HepG2 (cell line): ENCODE data around the gene ARHGAP33. TPM values are rescaled to one million over a fixed set of nuclear protein-coding genes. Genes with fewer than 3 reads are reported as not detected.

ENCODE experiments used
- BCL3 ChIP-seq: sonication (generic); formaldehyde crosslinking; IDR thresholded peaks from 2 replicates; pipeline ENCODE4 v1.5.1; 2020; ENCODE audit warnings: mild to moderate bottlenecking, missing genetic modification reagents, moderate library complexity
- FOXO1 ChIP-seq: sonication (generic); formaldehyde crosslinking; IDR thresholded peaks from 2 replicates; pipeline ENCODE4 v1.4.0; 2020; ENCODE audit warnings: missing genetic modification reagents
- LCORL ChIP-seq, 2 experiments: fragments of 450-650 bp in 1 of 2; sonication (generic) in 1 of 2; formaldehyde crosslinking in 1 of 2; IDR thresholded peaks; 2 replicates each; pipeline versions ENCODE4 v1.5.0 to v1.6.1; 2017 to 2020; ENCODE audit warnings: antibody characterized with exemption in 1 of 2, missing genetic modification reagents in 1 of 2
- NONO ChIP-seq, 2 experiments: fragments of 450-650 bp in 1 of 2; sonication (generic) in 1 of 2; formaldehyde crosslinking in 1 of 2; IDR thresholded peaks in 1 of 2; conservative IDR thresholded peaks in 1 of 2; 2 replicates each; pipeline versions ENCODE4 v1.6.1 to v1.8.0; 2017 to 2022; ENCODE audit warnings: mild to moderate bottlenecking in 1 of 2, missing genetic modification reagents in 1 of 2, moderate library complexity in 1 of 2
- PAXIP1 ChIP-seq: sonication (generic); formaldehyde crosslinking; conservative IDR thresholded peaks from 2 replicates; pipeline ENCODE4 v1.4.0; 2020; ENCODE audit warnings: mild to moderate bottlenecking, missing genetic modification reagents, moderate library complexity
- SALL1 ChIP-seq: sonication (generic); formaldehyde crosslinking; IDR thresholded peaks from 2 replicates; pipeline ENCODE4 v1.8.0; 2022; ENCODE audit warnings: mild to moderate bottlenecking, missing genetic modification reagents
- TBX2 ChIP-seq: sonication (generic); formaldehyde crosslinking; IDR thresholded peaks from 2 replicates; pipeline ENCODE4 v1.5.0; 2020; ENCODE audit warnings: missing genetic modification reagents, mild to moderate bottlenecking, borderline replicate concordance
- ZFP91 ChIP-seq: sonication (generic); formaldehyde crosslinking; IDR thresholded peaks from 2 replicates; pipeline ENCODE4 v1.9.0; 2022; ENCODE audit warnings: missing genetic modification reagents, mild to moderate bottlenecking, borderline replicate concordance
- ZNF160 ChIP-seq: sonication (generic); formaldehyde crosslinking; IDR thresholded peaks from 2 replicates; pipeline ENCODE4 v1.8.0; 2022; ENCODE audit warnings: mild to moderate bottlenecking, inconsistent platforms, missing genetic modification reagents
- ZNF33B ChIP-seq: sonication (generic); formaldehyde crosslinking; IDR thresholded peaks from 2 replicates; pipeline ENCODE4 v1.5.1; 2020; ENCODE audit warnings: mild to moderate bottlenecking, missing genetic modification reagents
- ZNF772 ChIP-seq: sonication (generic); formaldehyde crosslinking; IDR thresholded peaks from 2 replicates; pipeline ENCODE4 v1.5.0; 2020; ENCODE audit warnings: mild to moderate bottlenecking, missing genetic modification reagents
- ZSCAN12 ChIP-seq: sonication (generic); formaldehyde crosslinking; IDR thresholded peaks from 2 replicates; pipeline ENCODE4 v1.9.0; 2021; ENCODE audit warnings: mild to moderate bottlenecking, missing genetic modification reagents
- polyA plus RNA-seq, 8 experiments: library from polyadenylated mRNA; depleted of rRNA in 3 of 8; stranded (reverse) in 7 of 8; unstranded in 1 of 8; fragments of >200 nt; fragmentation: Illumina TruSeq in 4 of 8; extraction: Trizol in 4 of 8; gene quantifications; 2 replicates each; pipeline versions ENCODE4 v1.2.1 to v1.2.3, GENCODE V29; 2011 to 2016; ENCODE audit warnings: low read depth in 4 of 8, missing spikeins in 1 of 8, mixed read lengths in 1 of 8; ENCODE audit not compliant: insufficient read depth in 1 of 8
- total RNA-seq, 5 experiments: library from RNA; depleted of rRNA; stranded (reverse); fragments of >200 nt; fragmentation: Illumina TruSeq; extraction: Trizol; gene quantifications; 2 replicates each; pipeline ENCODE4 v1.2.3, GENCODE V29; 2016; ENCODE audit warnings: low read depth in 1 of 5
- TF ChIP-seq, protein P1 (sequence below): sonication (generic); formaldehyde crosslinking; IDR thresholded peaks from 2 replicates; pipeline ENCODE4 v1.5.1; 2020; ENCODE audit warnings: mild to moderate bottlenecking, missing genetic modification reagents, borderline replicate concordance

Gene ARHGAP33
- total and polyA plus RNA-seq, 2 of the 13 experiments (the other 11 are each of a cell fraction or from before 2014, with no cell fraction given) = 1.3 to 2.7 TPM

GRCh38 chr19:35790981-35791813 is 15.8 kb downstream of the ARHGAP33 start (continued):
- TF ChIP-seq BCL3 = 0 out of 2 replicates have a peak, but pooled peaks have one; percentile 41
- 0 out of 2 replicates have a peak, but pooled peaks have one; percentile 11 for TF ChIP-seq FOXO1 (CRISPR knock-in tag)
- TF ChIP-seq NONO (IDR thresholded peaks at IDR 0.05) = no peak
- peak; percentile 40; the same call in 1 of the 2 replicates for TF ChIP-seq NONO (CRISPR knock-in tag; conservative IDR thresholded peaks at IDR 0.05)
- peak; percentile 58; the same call in 1 of the 2 replicates for TF ChIP-seq ZNF772 (CRISPR knock-in tag)
- 0 out of 2 replicates have a peak, but pooled peaks have one; percentile 26 for TF ChIP-seq SALL1 (CRISPR knock-in tag)
- TF ChIP-seq ZSCAN12 (CRISPR knock-in tag) = no peak
- TF ChIP-seq ZNF33B (CRISPR knock-in tag) = 0 out of 2 replicates have a peak, but pooled peaks have one; percentile 23
- TF ChIP-seq, protein P1, sequence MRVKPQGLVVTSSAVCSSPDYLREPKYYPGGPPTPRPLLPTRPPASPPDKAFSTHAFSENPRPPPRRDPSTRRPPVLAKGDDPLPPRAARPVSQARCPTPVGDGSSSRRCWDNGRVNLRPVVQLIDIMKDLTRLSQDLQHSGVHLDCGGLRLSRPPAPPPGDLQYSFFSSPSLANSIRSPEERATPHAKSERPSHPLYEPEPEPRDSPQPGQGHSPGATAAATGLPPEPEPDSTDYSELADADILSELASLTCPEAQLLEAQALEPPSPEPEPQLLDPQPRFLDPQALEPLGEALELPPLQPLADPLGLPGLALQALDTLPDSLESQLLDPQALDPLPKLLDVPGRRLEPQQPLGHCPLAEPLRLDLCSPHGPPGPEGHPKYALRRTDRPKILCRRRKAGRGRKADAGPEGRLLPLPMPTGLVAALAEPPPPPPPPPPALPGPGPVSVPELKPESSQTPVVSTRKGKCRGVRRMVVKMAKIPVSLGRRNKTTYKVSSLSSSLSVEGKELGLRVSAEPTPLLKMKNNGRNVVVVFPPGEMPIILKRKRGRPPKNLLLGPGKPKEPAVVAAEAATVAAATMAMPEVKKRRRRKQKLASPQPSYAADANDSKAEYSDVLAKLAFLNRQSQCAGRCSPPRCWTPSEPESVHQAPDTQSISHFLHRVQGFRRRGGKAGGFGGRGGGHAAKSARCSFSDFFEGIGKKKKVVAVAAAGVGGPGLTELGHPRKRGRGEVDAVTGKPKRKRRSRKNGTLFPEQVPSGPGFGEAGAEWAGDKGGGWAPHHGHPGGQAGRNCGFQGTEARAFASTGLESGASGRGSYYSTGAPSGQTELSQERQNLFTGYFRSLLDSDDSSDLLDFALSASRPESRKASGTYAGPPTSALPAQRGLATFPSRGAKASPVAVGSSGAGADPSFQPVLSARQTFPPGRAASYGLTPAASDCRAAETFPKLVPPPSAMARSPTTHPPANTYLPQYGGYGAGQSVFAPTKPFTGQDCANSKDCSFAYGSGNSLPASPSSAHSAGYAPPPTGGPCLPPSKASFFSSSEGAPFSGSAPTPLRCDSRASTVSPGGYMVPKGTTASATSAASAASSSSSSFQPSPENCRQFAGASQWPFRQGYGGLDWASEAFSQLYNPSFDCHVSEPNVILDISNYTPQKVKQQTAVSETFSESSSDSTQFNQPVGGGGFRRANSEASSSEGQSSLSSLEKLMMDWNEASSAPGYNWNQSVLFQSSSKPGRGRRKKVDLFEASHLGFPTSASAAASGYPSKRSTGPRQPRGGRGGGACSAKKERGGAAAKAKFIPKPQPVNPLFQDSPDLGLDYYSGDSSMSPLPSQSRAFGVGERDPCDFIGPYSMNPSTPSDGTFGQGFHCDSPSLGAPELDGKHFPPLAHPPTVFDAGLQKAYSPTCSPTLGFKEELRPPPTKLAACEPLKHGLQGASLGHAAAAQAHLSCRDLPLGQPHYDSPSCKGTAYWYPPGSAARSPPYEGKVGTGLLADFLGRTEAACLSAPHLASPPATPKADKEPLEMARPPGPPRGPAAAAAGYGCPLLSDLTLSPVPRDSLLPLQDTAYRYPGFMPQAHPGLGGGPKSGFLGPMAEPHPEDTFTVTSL = no peak
- TF ChIP-seq ZNF160 = no peak
- TF ChIP-seq ZFP91 (CRISPR knock-in tag) = peak; percentile 79; the same call in 1 of the 2 replicates
- TF ChIP-seq LCORL (IDR thresholded peaks at IDR 0.05) = no peak
- TF ChIP-seq LCORL (CRISPR knock-in tag; IDR thresholded peaks at IDR 0.05) = 0 out of 2 replicates have a peak, but pooled peaks have one; percentile 20
- TF ChIP-seq PAXIP1 (CRISPR knock-in tag) = no peak
- peak; percentile 49; the same call in 1 of the 2 replicates for TF ChIP-seq TBX2 (CRISPR knock-in tag)
